NB4 (cell line): ENCODE measurements around the gene PPP1R1C.

Experiments used
- DNase-seq: peaks from one replicate; pipeline ENCODE4 v3.0.0; 2010; ENCODE audit warnings: low read depth
- H3K4me3 ChIP-seq: one replicate; pipeline ENCODE4 v1.5.1; 2011; ENCODE audit warnings: mild to moderate bottlenecking, low read depth, low read length, moderate library complexity
- CTCF ChIP-seq: IDR thresholded peaks from one replicate; pipeline ENCODE4 v1.5.1; 2012; ENCODE audit warnings: low read depth, low read length
- MAX ChIP-seq: IDR thresholded peaks from 2 replicates; pipeline ENCODE4 v1.6.1; 2011; ENCODE audit warnings: low read depth, low read length
- MYC ChIP-seq: IDR thresholded peaks from 2 replicates; pipeline ENCODE4 v1.6.1; 2011; ENCODE audit warnings: low read depth, low read length
- POLR2A ChIP-seq: IDR thresholded peaks from 2 replicates; pipeline ENCODE4 v1.6.1; 2011; ENCODE audit warnings: mild to moderate bottlenecking; ENCODE audit not compliant: insufficient read length; ENCODE audit errors: extremely low read depth

The PPP1R1C gene

GRCh38 chr2:182080493-182080892 lies 94.8 kb downstream of the PPP1R1C start:
- H3K4me3 ChIP-seq: no peak overlapping the region
- no peak for DNase-seq
- TF ChIP-seq POLR2A: no peak
- TF ChIP-seq CTCF: no peak
- TF ChIP-seq MAX: no peak
- TF ChIP-seq MYC: no peak

GRCh38 chr2:182081602-182082260 lies 96.1 kb downstream of the PPP1R1C start:
- no peak overlapping the region for H3K4me3 ChIP-seq
- TF ChIP-seq MYC (no peak), CTCF (no peak), POLR2A (no peak), MAX (no peak)
- no peak for DNase-seq

GRCh38 chr2:182088681-182089320 lies 103.1 kb downstream of the PPP1R1C start:
- DNase-seq: no peak
- no peak for TF ChIP-seq CTCF
- no peak for TF ChIP-seq MYC
- no peak for TF ChIP-seq MAX
- TF ChIP-seq POLR2A: no peak
- H3K4me3 ChIP-seq: no peak overlapping the region

GRCh38 chr2:182090486-182090885 lies 104.8 kb downstream of the PPP1R1C start:
- DNase-seq: no peak
- no peak for TF ChIP-seq POLR2A
- TF ChIP-seq CTCF: no peak
- H3K4me3 ChIP-seq: no peak overlapping the region

GRCh38 chr2:182097571-182098164 lies 112.0 kb downstream of the PPP1R1C start:
- H3K4me3 ChIP-seq: no peak overlapping the region
- 0 out of 2 replicates have a peak, but pooled peaks have one; percentile 29 for TF ChIP-seq MAX
- no peak for TF ChIP-seq CTCF
- no peak for DNase-seq
